ENCODE measurements around the gene TMPRSS9. TPM values are rescaled to one million over a fixed set of nuclear protein-coding genes. Genes with fewer than 3 reads are reported as not detected.
"Not testable (repeated sequence)": the region's sequence is repeated elsewhere in the genome, so short reads cannot be mapped to it uniquely, and the experiment has no call there.

Gene TMPRSS9
- total RNA-seq, 1 experiment from 2014 or later, result not detected

DNA sequence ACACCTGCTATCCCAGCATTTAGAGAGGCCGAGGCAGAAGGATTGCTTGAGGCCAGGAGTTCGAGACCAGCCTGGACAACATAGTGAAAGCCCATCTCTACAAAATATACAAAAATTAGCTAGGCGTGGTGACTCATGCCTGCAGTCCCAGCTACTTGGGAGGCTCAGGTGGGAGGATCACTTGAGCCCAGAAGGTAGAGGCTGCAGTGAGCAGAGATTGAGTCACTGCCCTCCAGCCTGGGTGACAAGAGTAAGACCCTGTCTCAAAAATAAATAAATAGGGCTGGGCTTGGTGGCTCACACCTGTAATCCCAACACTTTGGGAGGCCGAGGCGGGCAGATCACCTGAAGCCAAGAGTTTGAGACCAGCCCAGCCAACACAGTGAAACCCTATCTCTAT is 103.6 kb downstream of the TMPRSS9 start:
- H3K4me2 ChIP-seq (ENCODE audit: low read depth, low read length, poor library complexity, severe bottlenecking); H2AFZ ChIP-seq (ENCODE audit: low read length): not testable (repeated sequence)

DNA sequence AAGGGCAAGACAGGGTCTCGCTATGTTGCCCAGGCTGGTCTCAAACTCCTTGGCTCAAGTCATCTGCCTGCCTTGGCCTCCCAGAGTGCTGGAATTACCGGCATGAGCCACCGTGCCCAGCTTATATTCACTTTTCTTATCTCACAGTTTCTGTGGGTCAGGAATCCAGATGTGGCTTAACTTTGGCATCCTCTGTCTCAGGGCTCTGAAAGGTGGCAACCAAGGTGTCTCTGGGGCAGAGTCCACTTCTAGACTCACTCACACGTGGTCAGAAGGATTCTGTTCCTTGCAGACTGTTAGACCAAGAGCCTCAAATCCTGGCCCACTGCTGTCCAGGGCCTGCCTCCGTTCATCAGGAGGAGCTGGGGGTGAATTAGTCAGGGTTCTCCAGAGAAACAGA is 104.3 kb downstream of the TMPRSS9 start:
- Histone ChIP-seq H3K4me1 (ENCODE audit: low read length) (peaks cover 5% of the 10 kb centered on the region; the same call in 1 of the 2 replicates), H3K27ac (ENCODE audit: low read length) (no peak overlapping the region), H3K27me3 (ENCODE audit: low read length) (no peaks in the 10 kb centered on the region), H3K9me3 (ENCODE audit: low read length) (no peaks in the 10 kb centered on the region), H3K9ac (ENCODE audit: low read length) (no peak overlapping the region), H3K36me3 (ENCODE audit: insufficient read depth, low read length) (no peaks in the 10 kb centered on the region), H4K20me1 (ENCODE audit: insufficient read depth, low read depth, low read length) (no peaks in the 10 kb centered on the region), H3K4me2 (ENCODE audit: low read depth, low read length, poor library complexity, severe bottlenecking) (no peak overlapping the region), H2AFZ (ENCODE audit: low read length) (no peak overlapping the region), H3K4me3 (ENCODE audit: low read length) (no peak overlapping the region), H3K9me2 (replicated peaks; ENCODE audit: insufficient read depth, low read length) (no peaks in the 10 kb centered on the region), H3K79me2 (ENCODE audit: low read length) (no peaks in the 10 kb centered on the region)
- DNase-seq, result no peak

More for the DNA sequence above, 103.6 kb downstream of the TMPRSS9 start:
- not testable (repeated sequence) for H3K79me2 ChIP-seq (ENCODE audit: low read length); H4K20me1 ChIP-seq (ENCODE audit: insufficient read depth, low read depth, low read length); H3K27ac ChIP-seq (ENCODE audit: low read length); H3K4me3 ChIP-seq (ENCODE audit: low read length); H3K36me3 ChIP-seq (ENCODE audit: insufficient read depth, low read length); H3K27me3 ChIP-seq (ENCODE audit: low read length); H3K9ac ChIP-seq (ENCODE audit: low read length); H3K9me3 ChIP-seq (ENCODE audit: low read length); H3K9me2 ChIP-seq (replicated peaks; ENCODE audit: insufficient read depth, low read length); DNase-seq; H3K4me1 ChIP-seq (ENCODE audit: low read length)

DNA sequence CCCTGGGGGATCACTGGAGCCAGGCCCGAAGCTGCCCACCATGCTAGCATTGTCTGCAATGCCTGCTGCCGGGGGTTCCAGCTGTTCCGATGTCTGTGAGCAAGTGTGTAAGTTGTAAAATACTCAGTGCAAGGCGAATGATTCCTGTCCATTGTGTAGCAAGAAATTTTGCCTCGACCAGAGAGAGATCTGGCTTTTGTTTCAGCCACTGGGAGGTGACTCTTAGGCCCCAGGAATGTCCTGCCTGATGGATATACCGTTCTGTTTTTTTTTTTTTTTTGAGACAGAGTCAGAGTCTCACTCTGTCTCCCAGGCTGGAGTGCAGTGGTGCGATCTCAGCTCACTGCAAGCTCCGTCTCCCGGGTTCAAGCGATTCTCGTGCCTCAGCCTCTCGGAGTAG is 108.5 kb downstream of the TMPRSS9 start:
- DNase-seq, result no peak
- no peaks in the 10 kb centered on the region for H3K9me3 ChIP-seq (ENCODE audit: low read length)
- H3K36me3 ChIP-seq (ENCODE audit: insufficient read depth, low read length), result no peaks in the 10 kb centered on the region
- H3K4me2 ChIP-seq (ENCODE audit: low read depth, low read length, poor library complexity, severe bottlenecking), result no peak overlapping the region
- H4K20me1 ChIP-seq (ENCODE audit: insufficient read depth, low read depth, low read length), result no peaks in the 10 kb centered on the region
- H3K9ac ChIP-seq (ENCODE audit: low read length), result no peak overlapping the region
- H3K79me2 ChIP-seq (ENCODE audit: low read length), result no peaks in the 10 kb centered on the region
- H3K27me3 ChIP-seq (ENCODE audit: low read length), result no peaks in the 10 kb centered on the region
- H3K4me3 ChIP-seq (ENCODE audit: low read length), result no peak overlapping the region
- no peak overlapping the region for H2AFZ ChIP-seq (ENCODE audit: low read length)
- no peaks in the 10 kb centered on the region for H3K4me1 ChIP-seq (ENCODE audit: low read length)
- H3K27ac ChIP-seq (ENCODE audit: low read length), result no peak overlapping the region
- no peaks in the 10 kb centered on the region for H3K9me2 ChIP-seq (replicated peaks; ENCODE audit: insufficient read depth, low read length)

DNA sequence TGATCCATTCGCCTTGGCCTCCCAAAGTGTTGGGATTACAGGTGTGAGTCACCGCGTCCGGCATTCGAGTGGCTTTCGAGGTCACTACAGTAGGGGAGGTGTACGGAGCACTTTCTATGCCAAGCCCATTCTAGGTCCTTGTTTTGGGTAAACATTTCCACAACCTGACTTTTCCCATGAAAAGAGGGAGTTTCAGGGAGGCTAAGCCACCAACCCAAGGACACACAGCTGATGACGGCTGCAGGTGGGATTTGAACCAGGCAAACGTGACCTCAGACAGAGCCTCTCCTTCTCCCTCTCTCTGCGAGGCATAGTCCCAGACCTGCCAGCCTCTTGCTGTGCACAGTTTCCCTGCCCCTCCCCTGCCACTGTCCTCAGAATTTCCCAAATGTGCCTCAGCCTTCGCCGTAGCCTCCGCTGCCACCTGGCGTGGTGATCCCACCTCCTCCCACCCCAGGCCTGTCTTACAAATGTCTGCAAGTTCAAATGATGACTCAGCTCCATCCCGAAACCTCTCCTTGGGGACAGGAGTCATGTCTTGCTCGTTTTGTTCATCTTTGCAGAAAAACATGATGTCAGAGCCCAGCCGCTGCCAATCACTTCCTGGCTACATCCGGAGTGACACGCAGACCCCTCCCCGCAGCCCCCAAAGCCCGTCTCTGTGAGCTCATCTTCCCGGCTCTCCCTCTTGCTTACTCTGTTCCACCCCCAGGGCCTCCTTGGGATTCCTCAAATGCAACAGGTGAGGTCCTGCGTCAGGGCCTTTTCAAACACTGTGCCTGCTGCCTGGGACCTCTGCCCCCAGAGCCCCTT is 109.2 kb downstream of the TMPRSS9 start:
- Histone ChIP-seq H2AFZ (ENCODE audit: low read length) (no peak overlapping the region), H3K9me3 (ENCODE audit: low read length) (no peaks in the 10 kb centered on the region), H3K36me3 (ENCODE audit: insufficient read depth, low read length) (no peaks in the 10 kb centered on the region), H4K20me1 (ENCODE audit: insufficient read depth, low read depth, low read length) (no peaks in the 10 kb centered on the region), H3K79me2 (ENCODE audit: low read length) (no peaks in the 10 kb centered on the region), H3K4me2 (ENCODE audit: low read depth, low read length, poor library complexity, severe bottlenecking) (no peak overlapping the region), H3K9me2 (replicated peaks; ENCODE audit: insufficient read depth, low read length) (no peaks in the 10 kb centered on the region), H3K9ac (ENCODE audit: low read length) (no peak overlapping the region), H3K27ac (ENCODE audit: low read length) (no peak overlapping the region), H3K27me3 (ENCODE audit: low read length) (no peaks in the 10 kb centered on the region), H3K4me1 (ENCODE audit: low read length) (no peaks in the 10 kb centered on the region), H3K4me3 (ENCODE audit: low read length) (no peak overlapping the region)
- no peak for DNase-seq

DNA sequence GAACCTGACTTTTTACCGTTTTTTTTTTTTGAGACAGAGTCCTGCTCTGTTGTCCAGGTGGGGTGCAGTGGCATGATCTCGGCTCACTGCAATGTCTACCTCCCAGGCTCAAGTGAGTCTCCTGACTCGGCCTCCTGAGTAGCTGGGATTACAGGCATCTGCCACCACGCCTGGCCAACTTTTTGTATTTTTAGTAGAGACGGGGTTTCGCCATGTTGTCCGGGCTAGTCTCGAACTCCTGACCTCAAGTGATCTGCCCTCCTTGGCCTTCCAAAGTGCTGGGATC is 109.8 kb downstream of the TMPRSS9 start:
- H3K4me2 ChIP-seq (ENCODE audit: low read depth, low read length, poor library complexity, severe bottlenecking); H3K36me3 ChIP-seq (ENCODE audit: insufficient read depth, low read length); H3K9me3 ChIP-seq (ENCODE audit: low read length); H3K4me1 ChIP-seq (ENCODE audit: low read length); H3K27ac ChIP-seq (ENCODE audit: low read length); H3K27me3 ChIP-seq (ENCODE audit: low read length); H3K9me2 ChIP-seq (replicated peaks; ENCODE audit: insufficient read depth, low read length); H3K9ac ChIP-seq (ENCODE audit: low read length); H4K20me1 ChIP-seq (ENCODE audit: insufficient read depth, low read depth, low read length); DNase-seq; H3K79me2 ChIP-seq (ENCODE audit: low read length); H3K4me3 ChIP-seq (ENCODE audit: low read length); H2AFZ ChIP-seq (ENCODE audit: low read length): not testable (repeated sequence)

DNA sequence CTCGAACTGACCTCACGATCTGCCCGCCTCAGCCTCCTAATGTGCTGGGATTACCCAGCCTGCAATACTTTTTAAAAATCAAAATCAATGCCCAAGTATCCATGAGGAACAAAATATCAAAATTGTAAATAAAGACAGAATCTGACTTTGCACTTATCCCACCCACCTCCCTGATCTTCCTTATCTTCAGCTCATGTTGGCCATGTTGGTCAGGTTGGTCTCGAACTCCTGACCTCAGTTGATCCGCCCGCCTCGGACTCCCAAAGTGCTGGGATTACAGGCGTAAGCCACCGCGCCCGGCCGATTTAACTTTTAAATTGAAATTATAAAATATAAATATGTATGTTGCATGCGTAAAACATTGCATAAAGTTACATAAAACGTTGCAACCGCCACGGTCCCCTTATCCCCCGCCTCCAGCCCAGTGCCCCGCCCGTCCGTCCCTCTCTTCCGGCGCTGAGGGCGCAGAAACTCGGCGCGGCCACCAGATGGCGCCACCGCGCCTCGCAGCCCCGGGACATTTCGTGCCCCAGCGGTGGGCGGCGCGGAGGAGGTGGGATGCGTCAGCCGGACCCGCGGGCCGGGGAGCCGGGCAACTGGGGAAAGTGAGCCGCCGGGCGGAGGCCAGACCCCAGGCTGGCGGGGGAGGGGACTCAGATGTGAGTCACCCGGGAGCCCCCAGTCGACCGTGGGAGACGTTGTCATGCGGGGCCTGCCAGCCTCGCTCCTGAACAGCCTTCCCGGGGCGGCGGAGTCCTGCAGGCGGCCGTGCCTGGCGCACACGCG is 114.4 kb downstream of the TMPRSS9 start:
- Histone ChIP-seq H3K4me3 (ENCODE audit: low read length) (no peak overlapping the region; the same call in 1 of the 2 replicates), H4K20me1 (ENCODE audit: insufficient read depth, low read depth, low read length) (peaks cover 9% of the 10 kb centered on the region; the same call in 1 of the 2 replicates), H3K4me2 (ENCODE audit: low read depth, low read length, poor library complexity, severe bottlenecking) (peak overlapping the region; percentile 47), H2AFZ (ENCODE audit: low read length) (no peak overlapping the region), H3K9ac (ENCODE audit: low read length) (no peak overlapping the region), H3K27me3 (ENCODE audit: low read length) (no peaks in the 10 kb centered on the region), H3K27ac (ENCODE audit: low read length) (no peak overlapping the region), H3K36me3 (ENCODE audit: insufficient read depth, low read length) (no peaks in the 10 kb centered on the region; the same call in 1 of the 2 replicates), H3K9me2 (replicated peaks; ENCODE audit: insufficient read depth, low read length) (no peaks in the 10 kb centered on the region), H3K9me3 (ENCODE audit: low read length) (no peaks in the 10 kb centered on the region), H3K4me1 (ENCODE audit: low read length) (peaks cover 47% of the 10 kb centered on the region), H3K79me2 (ENCODE audit: low read length) (no peaks in the 10 kb centered on the region; the same call in 1 of the 2 replicates)
- peak; percentile 93 for DNase-seq

DNA sequence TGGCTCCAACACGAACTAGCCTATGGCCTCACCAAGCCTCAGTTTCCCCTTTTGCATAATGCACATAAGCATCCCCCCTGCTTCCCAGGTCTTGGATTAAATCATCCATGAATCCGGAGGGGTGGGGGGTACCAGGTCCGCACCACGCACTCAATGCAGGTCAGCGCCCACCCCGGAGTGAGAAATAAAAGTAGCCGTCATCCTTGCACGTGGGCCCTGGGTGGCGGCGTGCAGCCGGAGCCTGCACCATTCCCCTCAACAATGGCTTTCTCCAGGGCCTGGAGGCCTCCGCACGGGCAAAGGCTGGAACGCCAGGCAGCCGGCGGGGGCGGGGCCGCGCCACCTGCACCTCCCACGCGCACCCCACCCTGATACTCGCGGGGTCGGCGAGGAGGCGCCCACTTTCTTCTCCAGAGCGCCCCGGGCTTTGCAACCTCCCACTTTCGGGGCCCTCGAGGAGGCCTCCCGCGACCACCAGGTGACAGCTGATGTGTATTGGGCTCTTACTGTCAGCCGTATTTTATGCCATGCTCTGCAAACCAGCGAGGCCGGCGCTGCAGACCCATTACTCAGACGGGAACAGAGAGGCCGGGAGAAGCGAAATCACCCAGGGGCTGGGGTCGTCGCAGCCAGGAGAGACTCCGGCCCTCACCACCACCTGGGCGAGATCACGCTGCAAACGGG is 115.1 kb downstream of the TMPRSS9 start:
- Histone ChIP-seq H4K20me1 (ENCODE audit: insufficient read depth, low read depth, low read length) (peaks cover 9% of the 10 kb centered on the region; the same call in 1 of the 2 replicates), H3K9me3 (ENCODE audit: low read length) (no peaks in the 10 kb centered on the region), H3K36me3 (ENCODE audit: insufficient read depth, low read length) (no peaks in the 10 kb centered on the region; the same call in 1 of the 2 replicates), H3K27ac (ENCODE audit: low read length) (no peak overlapping the region), H2AFZ (ENCODE audit: low read length) (no peak overlapping the region), H3K27me3 (ENCODE audit: low read length) (no peaks in the 10 kb centered on the region), H3K4me3 (ENCODE audit: low read length) (no peak overlapping the region; the same call in 1 of the 2 replicates), H3K9me2 (replicated peaks; ENCODE audit: insufficient read depth, low read length) (no peaks in the 10 kb centered on the region), H3K79me2 (ENCODE audit: low read length) (no peaks in the 10 kb centered on the region; the same call in 1 of the 2 replicates), H3K4me2 (ENCODE audit: low read depth, low read length, poor library complexity, severe bottlenecking) (peak overlapping the region; percentile 47), H3K9ac (ENCODE audit: low read length) (no peak overlapping the region), H3K4me1 (ENCODE audit: low read length) (peaks cover 50% of the 10 kb centered on the region)
- DNase-seq, result peak; percentile 51

Data from Karpas-422 (cell line).